Mesenchymal stem cell (in vitro differentiated cells and primary cell): Measurements from ENCODE around the gene ID2.

Experiments
- DNase-seq: peaks from one replicate; pipeline ENCODE4 v3.0.0-alpha.2; 2013
- H2AFZ ChIP-seq: one replicate; pipeline ENCODE4 v1.6.1; 2013; ENCODE audit warnings: low read depth, mild to moderate bottlenecking, control low read depth, inconsistent platforms, low read length, moderate library complexity
- H2AK5ac ChIP-seq: 2 replicates; pipeline ENCODE4 v1.6.1; 2013; ENCODE audit warnings: low read length, moderate library complexity, mild to moderate bottlenecking, inconsistent platforms; ENCODE audit not compliant: severe bottlenecking
- H2BK120ac ChIP-seq: one replicate; pipeline ENCODE4 v1.6.1; 2013; ENCODE audit warnings: low read depth, mild to moderate bottlenecking, inconsistent platforms, low read length, moderate library complexity
- H2BK12ac ChIP-seq, 2 experiments: one replicate each; pipeline ENCODE4 v1.6.1; 2013; ENCODE audit warnings: inconsistent platforms in 2 of 2, low read length in 2 of 2, mild to moderate bottlenecking in 2 of 2, moderate library complexity in 2 of 2, control low read depth in 1 of 2
- H2BK15ac ChIP-seq: one replicate; pipeline ENCODE4 v1.6.1; 2013; ENCODE audit warnings: mild to moderate bottlenecking, low read depth, inconsistent platforms; ENCODE audit not compliant: poor library complexity, severe bottlenecking
- H2BK5ac ChIP-seq: 2 replicates; pipeline ENCODE4 v1.6.1; 2013; ENCODE audit warnings: low read depth, mild to moderate bottlenecking, low read length, control low read depth, inconsistent platforms; ENCODE audit not compliant: poor library complexity, severe bottlenecking
- H3K14ac ChIP-seq, 2 experiments: one replicate each; pipeline ENCODE4 v1.6.1; 2013; ENCODE audit warnings: inconsistent platforms in 2 of 2, low read length in 2 of 2, control low read depth in 1 of 2, mild to moderate bottlenecking in 1 of 2, moderate library complexity in 1 of 2
- H3K18ac ChIP-seq, 2 experiments: one replicate each; pipeline ENCODE4 v1.6.1; 2013; ENCODE audit warnings: inconsistent platforms in 2 of 2, low read length in 2 of 2, control low read depth in 1 of 2, low read depth in 1 of 2, mild to moderate bottlenecking in 1 of 2
- H3K23ac ChIP-seq, 2 experiments: one replicate each; pipeline ENCODE4 v1.6.1; 2013; ENCODE audit warnings: inconsistent platforms in 2 of 2, low read length in 2 of 2, mild to moderate bottlenecking in 2 of 2, moderate library complexity in 2 of 2, control low read depth in 1 of 2
- H3K27ac ChIP-seq: 2 replicates; pipeline ENCODE4 v1.5.1; 2013; ENCODE audit warnings: mild to moderate bottlenecking, moderate library complexity, low read length, control low read depth, inconsistent platforms; ENCODE audit not compliant: poor library complexity, severe bottlenecking
- H3K27me3 ChIP-seq, 2 experiments: 2 replicates each; pipeline versions ENCODE4 v1.6.1 to v1.7.0; 2013; ENCODE audit warnings: low read length in 2 of 2, mild to moderate bottlenecking in 2 of 2, moderate library complexity in 2 of 2, control low read depth in 1 of 2, inconsistent platforms in 1 of 2; ENCODE audit not compliant: control insufficient read depth in 1 of 2, insufficient read depth in 1 of 2
- H3K36me3 ChIP-seq, 2 experiments: 2 replicates each; pipeline versions ENCODE4 v1.6.1 to v1.7.0; 2013; ENCODE audit warnings: low read length in 2 of 2, control low read depth in 1 of 2, inconsistent platforms in 1 of 2, low read depth in 1 of 2, mild to moderate bottlenecking in 1 of 2; ENCODE audit not compliant: insufficient read depth in 2 of 2, control insufficient read depth in 1 of 2
- H3K4ac ChIP-seq, 2 experiments: one replicate each; pipeline ENCODE4 v1.6.1; 2013; ENCODE audit warnings: inconsistent platforms in 2 of 2, low read length in 2 of 2, mild to moderate bottlenecking in 2 of 2, moderate library complexity in 2 of 2, control low read depth in 1 of 2, low read depth in 1 of 2
- H3K4me1 ChIP-seq: 2 replicates; pipeline ENCODE4 v1.6.1; 2013; ENCODE audit warnings: low read depth, low read length, control low read depth; ENCODE audit not compliant: control insufficient read depth, insufficient read depth
- H3K4me2 ChIP-seq: 2 replicates; pipeline ENCODE4 v1.6.1; 2013; ENCODE audit warnings: low read length, mild to moderate bottlenecking, inconsistent platforms; ENCODE audit not compliant: poor library complexity, severe bottlenecking
- H3K4me3 ChIP-seq, 2 experiments: 2 replicates each; pipeline versions ENCODE4 v1.5.1 to v1.7.0; 2013; ENCODE audit warnings: low read length in 2 of 2, mild to moderate bottlenecking in 2 of 2, control low read depth in 1 of 2, low read depth in 1 of 2; ENCODE audit not compliant: insufficient read depth in 1 of 2
- H3K79me1 ChIP-seq: replicated peaks from 2 replicates; pipeline ENCODE4 v1.6.1; 2013; ENCODE audit warnings: mild to moderate bottlenecking, control low read depth, low read length, inconsistent platforms; ENCODE audit not compliant: poor library complexity, severe bottlenecking
- H3K9ac ChIP-seq: 2 replicates; pipeline ENCODE4 v1.7.0; 2013; ENCODE audit warnings: mild to moderate bottlenecking, low read length, moderate library complexity
- H3K9me3 ChIP-seq: 2 replicates; pipeline ENCODE4 v1.7.0; 2013; ENCODE audit warnings: mild to moderate bottlenecking, low read length; ENCODE audit not compliant: control insufficient read depth
- H4K8ac ChIP-seq: one replicate; pipeline ENCODE4 v1.6.1; 2013; ENCODE audit warnings: inconsistent platforms, mild to moderate bottlenecking, low read length, moderate library complexity
- H4K91ac ChIP-seq: one replicate; pipeline ENCODE4 v1.6.1; 2013; ENCODE audit warnings: mild to moderate bottlenecking, low read length, inconsistent platforms
- WGBS: methylation state at CpG from one replicate; pipeline ENCODE4 v1.1.7; 2013; ENCODE audit warnings: mixed read lengths; 5-methylcytosine and 5-hydroxymethylcytosine counted together

The ID2 gene

GRCh38 chr2:8633735-8634313 is 48.0 kb upstream of the ID2 start:
- no peak overlapping the region for H3K4ac ChIP-seq
- no peak overlapping the region for H3K4me2 ChIP-seq
- 54% methylated on average over 14 of the region's 14 CpGs for WGBS
- peak overlapping the region; percentile 28 for H2BK15ac ChIP-seq
- peak overlapping the region in 1 of 2 experiments; percentile 70 for H2BK12ac ChIP-seq
- H3K18ac ChIP-seq = peak overlapping the region in 1 of 2 experiments; percentile 49
- no peak overlapping the region for H3K23ac ChIP-seq
- H2AFZ ChIP-seq = no peak overlapping the region
- H2BK120ac ChIP-seq = no peak overlapping the region
- H3K27me3 ChIP-seq = peaks cover 0 to 25% of the 10 kb centered on the region in 2 experiments
- H2AK5ac ChIP-seq = no peak overlapping the region
- H3K9me3 ChIP-seq = no peaks in the 10 kb centered on the region
- no peaks in the 10 kb centered on the region for H3K79me1 ChIP-seq
- H3K27ac ChIP-seq = peak overlapping the region; percentile 27
- H3K9ac ChIP-seq = no peak overlapping the region
- peak; percentile 67 for DNase-seq
- peak overlapping the region in 1 of 2 experiments; percentile 53 for H3K14ac ChIP-seq
- H4K8ac ChIP-seq = peak overlapping the region; percentile 28
- no peak overlapping the region for H3K4me3 ChIP-seq
- H4K91ac ChIP-seq = peak overlapping the region; percentile 23
- no peaks in the 10 kb centered on the region for H3K36me3 ChIP-seq
- peaks cover 40% of the 10 kb centered on the region for H3K4me1 ChIP-seq
- H2BK5ac ChIP-seq = no peak overlapping the region

- H2AFZ ChIP-seq = no peak overlapping the region
- peaks cover 0 to 21% of the 10 kb centered on the region in 2 experiments for H3K27me3 ChIP-seq
- peak overlapping the region in 1 of 2 experiments; percentile 9 for H3K14ac ChIP-seq
- H3K4me2 ChIP-seq = no peak overlapping the region
- H3K36me3 ChIP-seq = no peaks in the 10 kb centered on the region
- peak overlapping the region; percentile 30 to 34 for H3K18ac ChIP-seq
- H3K4me1 ChIP-seq = peaks cover 36% of the 10 kb centered on the region
- peak overlapping the region; percentile 33 for H2AK5ac ChIP-seq
- H3K4me3 ChIP-seq = no peak overlapping the region
- H2BK5ac ChIP-seq = no peak overlapping the region
- H3K4ac ChIP-seq = peak overlapping the region; percentile 17 to 26
- H2BK120ac ChIP-seq = no peak overlapping the region
- H4K8ac ChIP-seq = peak overlapping the region; percentile 45
- no peak overlapping the region for H3K9ac ChIP-seq
- H3K23ac ChIP-seq = no peak overlapping the region
- H3K79me1 ChIP-seq = no peaks in the 10 kb centered on the region
- H3K9me3 ChIP-seq = no peaks in the 10 kb centered on the region
- DNase-seq = no peak
- WGBS = 96% methylated on average over 14 of the region's 14 CpGs
- H4K91ac ChIP-seq = peak overlapping the region; percentile 67
- peak overlapping the region; percentile 76 for H2BK15ac ChIP-seq
- H2BK12ac ChIP-seq = peak overlapping the region in 1 of 2 experiments; percentile 14
- peak overlapping the region; percentile 25 for H3K27ac ChIP-seq
Measured at GRCh38 chr2:8634466-8635172, 47.2 kb upstream of the ID2 start.

- Histone ChIP-seq H4K91ac (peak overlapping the region; percentile 77), H3K4me2 (no peak overlapping the region), H4K8ac (peak overlapping the region; percentile 35), H3K18ac (peak overlapping the region; percentile 70 to 83), H3K23ac (no peak overlapping the region), H2AK5ac (peak overlapping the region; percentile 73), H2BK120ac (peak overlapping the region; percentile 59), H2AFZ (no peak overlapping the region), H3K27me3 (peaks cover 0 to 16% of the 10 kb centered on the region in 2 experiments), H3K9me3 (no peaks in the 10 kb centered on the region), H3K14ac (peak overlapping the region in 1 of 2 experiments; percentile 79), H3K9ac (no peak overlapping the region), H3K27ac (peak overlapping the region; percentile 76), H3K79me1 (no peaks in the 10 kb centered on the region), H3K4me1 (peaks cover 33% of the 10 kb centered on the region), H2BK15ac (peak overlapping the region; percentile 60), H2BK12ac (peak overlapping the region; percentile 49 to 61), H3K36me3 (no peaks in the 10 kb centered on the region), H3K4me3 (no peak overlapping the region), H2BK5ac (no peak overlapping the region), H3K4ac (peak overlapping the region; percentile 49 to 64)
- peak; percentile 38 for DNase-seq
- WGBS = 60% methylated on average over 15 of the region's 15 CpGs
Measured at GRCh38 chr2:8636041-8636491, 45.8 kb upstream of the ID2 start.
